ENCODE data around the gene NBPF20.
A peak's percentile ranks its signal among the peaks of the same experiment; 100 is the strongest.
"Not testable (repeated sequence)": the region's sequence is repeated elsewhere in the genome, so short reads cannot be mapped to it uniquely, and the experiment has no call there.

Gene NBPF20

GRCh38 chr1:145453873-145454823 lies 28.7 kb upstream of the NBPF20 start:
- in situ Hi-C loops (cut with HindIII; ENCODE audit: low pct_ligation_motif_present, low sequenced_read_pairs); H3K4me3 ChIP-seq (ENCODE audit: low read depth, low read length); DNase-seq; H3K27me3 ChIP-seq (replicated peaks); H3K36me3 ChIP-seq (replicated peaks); H3K27ac ChIP-seq: not testable (repeated sequence)

GRCh38 chr1:145452506-145452905 lies 27.1 kb upstream of the NBPF20 start:
- in situ Hi-C loops (cut with HindIII; ENCODE audit: low pct_ligation_motif_present, low sequenced_read_pairs); H3K36me3 ChIP-seq (replicated peaks); H3K27ac ChIP-seq; H3K27me3 ChIP-seq (replicated peaks); H3K4me3 ChIP-seq (ENCODE audit: low read depth, low read length); DNase-seq: not testable (repeated sequence)

- in situ Hi-C loops (cut with HindIII; ENCODE audit: low pct_ligation_motif_present, low sequenced_read_pairs); H3K27ac ChIP-seq; DNase-seq; H3K4me3 ChIP-seq (ENCODE audit: low read depth, low read length); H3K36me3 ChIP-seq (replicated peaks); H3K27me3 ChIP-seq (replicated peaks): not testable (repeated sequence)
Measured at GRCh38 chr1:145451914-145452313, 26.5 kb upstream of the NBPF20 start.

- DNase-seq; in situ Hi-C loops (cut with HindIII; ENCODE audit: low pct_ligation_motif_present, low sequenced_read_pairs); H3K36me3 ChIP-seq (replicated peaks); H3K27ac ChIP-seq; H3K27me3 ChIP-seq (replicated peaks); H3K4me3 ChIP-seq (ENCODE audit: low read depth, low read length): not testable (repeated sequence)
Measured at GRCh38 chr1:145445219-145445618, 19.8 kb upstream of the NBPF20 start.

- H3K27ac ChIP-seq; H3K36me3 ChIP-seq (replicated peaks); in situ Hi-C loops (cut with HindIII; ENCODE audit: low pct_ligation_motif_present, low sequenced_read_pairs); DNase-seq; H3K27me3 ChIP-seq (replicated peaks); H3K4me3 ChIP-seq (ENCODE audit: low read depth, low read length): not testable (repeated sequence)
Measured at GRCh38 chr1:145442340-145442739, 16.9 kb upstream of the NBPF20 start.

- Histone ChIP-seq H3K4me3 (ENCODE audit: low read depth, low read length) (peak overlapping the region; percentile 17), H3K27me3 (replicated peaks) (peaks cover 13% of the 10 kb centered on the region)
- DNase-seq; in situ Hi-C loops (cut with HindIII; ENCODE audit: low pct_ligation_motif_present, low sequenced_read_pairs); H3K27ac ChIP-seq; H3K36me3 ChIP-seq (replicated peaks): not testable (repeated sequence)
Measured at GRCh38 chr1:145431363-145432256, 6.2 kb upstream of the NBPF20 start.

- H3K4me3 ChIP-seq (ENCODE audit: low read depth, low read length); DNase-seq; in situ Hi-C loops (cut with HindIII; ENCODE audit: low pct_ligation_motif_present, low sequenced_read_pairs); H3K27ac ChIP-seq; H3K36me3 ChIP-seq (replicated peaks): not testable (repeated sequence)
- H3K27me3 ChIP-seq (replicated peaks) = peaks cover 13% of the 10 kb centered on the region
Measured at GRCh38 chr1:145430830-145431229, 5.4 kb upstream of the NBPF20 start.

GRCh38 chr1:145429329-145429728 lies 3.9 kb upstream of the NBPF20 start:
- H3K27ac ChIP-seq; in situ Hi-C loops (cut with HindIII; ENCODE audit: low pct_ligation_motif_present, low sequenced_read_pairs); DNase-seq; H3K36me3 ChIP-seq (replicated peaks); H3K4me3 ChIP-seq (ENCODE audit: low read depth, low read length): not testable (repeated sequence)
- H3K27me3 ChIP-seq (replicated peaks) = peaks cover 13% of the 10 kb centered on the region

GRCh38 chr1:145424612-145425435 lies 579 bp downstream of the NBPF20 start:
- H3K27ac ChIP-seq; in situ Hi-C loops (cut with HindIII; ENCODE audit: low pct_ligation_motif_present, low sequenced_read_pairs); H3K27me3 ChIP-seq (replicated peaks); H3K36me3 ChIP-seq (replicated peaks): not testable (repeated sequence)
- peak overlapping the region; percentile 67 for H3K4me3 ChIP-seq (ENCODE audit: low read depth, low read length)
- peak; percentile 48 for DNase-seq

GRCh38 chr1:145415149-145415548 lies 10.3 kb downstream of the NBPF20 start:
- in situ Hi-C loops (cut with HindIII; ENCODE audit: low pct_ligation_motif_present, low sequenced_read_pairs); DNase-seq: not testable (repeated sequence)

GRCh38 chr1:145407266-145407665 lies 18.1 kb downstream of the NBPF20 start:
- H3K4me3 ChIP-seq (ENCODE audit: low read depth, low read length); H3K36me3 ChIP-seq (replicated peaks); H3K27ac ChIP-seq; in situ Hi-C loops (cut with HindIII; ENCODE audit: low pct_ligation_motif_present, low sequenced_read_pairs); DNase-seq; H3K27me3 ChIP-seq (replicated peaks): not testable (repeated sequence)

More at GRCh38 chr1:145415149-145415548, 10.3 kb downstream of the NBPF20 start:
- H3K4me3 ChIP-seq (ENCODE audit: low read depth, low read length); H3K27me3 ChIP-seq (replicated peaks); H3K27ac ChIP-seq; H3K36me3 ChIP-seq (replicated peaks): not testable (repeated sequence)

Data from brain microvascular endothelial cell (primary cell).